Calu3 (cell line): ENCODE results near the gene PSG5. TPM values are rescaled to one million over a fixed set of nuclear protein-coding genes. Genes with fewer than 3 reads are reported as not detected.
A peak's percentile ranks its signal among the peaks of the same experiment; 100 is the strongest.
"Not testable (repeated sequence)": the region's sequence is repeated elsewhere in the genome, so short reads cannot be mapped to it uniquely, and the experiment has no call there.

ENCODE experiments used
- BruUV-seq: library from RNA; stranded (reverse); fragments of 400-500 nt; replicated peaks from 2 replicates; lab custom pipeline; 2021; lab: Mats Ljungman, UMichigan
- CTCF ChIA-PET: fragments of 300-600 bp; sonication (Branson Sonifier 250); formaldehyde crosslinking; loops from one replicate; lab custom pipeline; 2022; ENCODE audit warnings: antibody characterized with exemption; lab: Charles Lee
- DNase-seq: peaks from one replicate; pipeline ENCODE4 v3.0.0; 2022
- H3K27ac Mint-ChIP-seq: one replicate; pipeline ENCODE4 v1.8.0; 2022; ENCODE audit warnings: mixed read lengths; ENCODE audit not compliant: unreplicated experiment
- H3K27me3 Mint-ChIP-seq: one replicate; pipeline ENCODE4 v1.8.0; 2022; ENCODE audit warnings: mixed read lengths; ENCODE audit not compliant: unreplicated experiment
- H3K36me3 Mint-ChIP-seq: one replicate; pipeline ENCODE4 v1.8.0; 2022; ENCODE audit warnings: mild to moderate bottlenecking, moderate library complexity, mixed read lengths; ENCODE audit not compliant: insufficient read depth, unreplicated experiment
- H3K4me1 Mint-ChIP-seq: one replicate; pipeline ENCODE4 v1.8.0; 2022; ENCODE audit warnings: mild to moderate bottlenecking, low read depth, mixed read lengths; ENCODE audit not compliant: unreplicated experiment
- H3K4me3 Mint-ChIP-seq: one replicate; pipeline ENCODE4 v1.8.0; 2022; ENCODE audit warnings: mild to moderate bottlenecking, low read depth, moderate library complexity, mixed read lengths; ENCODE audit not compliant: unreplicated experiment
- H3K9me3 Mint-ChIP-seq: one replicate; pipeline ENCODE4 v1.8.0; 2022; ENCODE audit warnings: low read depth, mixed read lengths; ENCODE audit not compliant: unreplicated experiment
- CTCF ChIP-seq: fragments of 200-600 bp; IDR thresholded peaks from one replicate; pipeline ENCODE4 v1.8.0; 2022; ENCODE audit warnings: antibody characterized with exemption; ENCODE audit not compliant: unreplicated experiment
- intact Hi-C: fragments of 100-400 bp; cut with micrococcal nuclease; formaldehyde crosslinking; loops from one replicate; pipeline ENCODE4 v1.10.0; 2022; ENCODE audit not compliant: unreplicated experiment
- total RNA-seq: library from RNA; stranded (reverse); gene quantifications from 2 replicates; pipeline ENCODE4 v1.2.3, GENCODE V29; 2022

PSG5 gene
- total RNA-seq, 1 experiment from 2014 or later: not detected

GRCh38 chr19:43198686-43199419, 12.5 kb upstream of the PSG5 start:
- H3K4me1 Mint-ChIP-seq: peaks cover 63% of the 10 kb centered on the region
- TF ChIP-seq CTCF: peak; percentile 60
- peaks cover 24% of the 10 kb centered on the region for H3K36me3 Mint-ChIP-seq
- intact Hi-C loops, H3K27ac Mint-ChIP-seq, CTCF ChIA-PET, H3K9me3 Mint-ChIP-seq, H3K27me3 Mint-ChIP-seq, H3K4me3 Mint-ChIP-seq, BruUV-seq: not testable (repeated sequence)
- peak; percentile 50 for DNase-seq

GRCh38 chr19:43197666-43198397, 11.5 kb upstream of the PSG5 start:
- H3K9me3 Mint-ChIP-seq, CTCF ChIA-PET, H3K4me3 Mint-ChIP-seq, H3K27me3 Mint-ChIP-seq, DNase-seq, BruUV-seq, intact Hi-C loops, H3K27ac Mint-ChIP-seq: not testable (repeated sequence)
- Mint-ChIP-seq H3K36me3 (peaks cover 22% of the 10 kb centered on the region), H3K4me1 (peaks cover 53% of the 10 kb centered on the region)

GRCh38 chr19:43194397-43194796, 8.1 kb upstream of the PSG5 start:
- BruUV-seq, CTCF ChIA-PET, H3K27ac Mint-ChIP-seq, H3K27me3 Mint-ChIP-seq, H3K9me3 Mint-ChIP-seq, H3K36me3 Mint-ChIP-seq, H3K4me3 Mint-ChIP-seq, DNase-seq: not testable (repeated sequence)
- intact Hi-C loops: loop anchor here (5.0 kb wide), 1 partner anchor 92 kb away; no protein-coding TSS in a partner anchor
- peaks cover 36% of the 10 kb centered on the region for H3K4me1 Mint-ChIP-seq

- H3K27me3 Mint-ChIP-seq, BruUV-seq, H3K9me3 Mint-ChIP-seq, DNase-seq, H3K27ac Mint-ChIP-seq, H3K4me3 Mint-ChIP-seq, H3K36me3 Mint-ChIP-seq: not testable (repeated sequence)
- CTCF ChIA-PET: interaction anchor here (0.8 to 1.2 kb wide), 3 partner anchors 13 to 87 kb away, joined by 4 to 6 read pairs (median 4); partner anchors contain the start of gene PSG4
- intact Hi-C loops: loop anchor here (5.0 kb wide), 1 partner anchor 90 kb away; no protein-coding TSS in a partner anchor
- H3K4me1 Mint-ChIP-seq: peaks cover 33% of the 10 kb centered on the region
These were observed 6.2 kb upstream of the PSG5 start for GRCh38 chr19:43192381-43193155.

- peak; percentile 51 for DNase-seq
- intact Hi-C loops, H3K4me3 Mint-ChIP-seq, BruUV-seq, H3K27me3 Mint-ChIP-seq, H3K27ac Mint-ChIP-seq, CTCF ChIA-PET, H3K36me3 Mint-ChIP-seq, H3K9me3 Mint-ChIP-seq: not testable (repeated sequence)
- H3K4me1 Mint-ChIP-seq: peaks cover 51% of the 10 kb centered on the region
- peak; percentile 78 for TF ChIP-seq CTCF
These were observed 1.8 kb upstream of the PSG5 start for GRCh38 chr19:43188092-43188491.

GRCh38 chr19:43181869-43182771, 4.2 kb downstream of the PSG5 start:
- Mint-ChIP-seq H3K27ac (peak overlapping the region; percentile 89), H3K4me1 (peaks cover 70% of the 10 kb centered on the region)
- BruUV-seq, H3K36me3 Mint-ChIP-seq, H3K9me3 Mint-ChIP-seq, H3K4me3 Mint-ChIP-seq, H3K27me3 Mint-ChIP-seq, intact Hi-C loops: not testable (repeated sequence)
- DNase-seq: peak; percentile 71
- CTCF ChIA-PET: interaction anchor here (0.9 kb wide), 1 partner anchor 23 kb away, joined by 3 read pairs; the partner anchor contains the start of gene PSG4

GRCh38 chr19:43179569-43180147, 6.7 kb downstream of the PSG5 start:
- H3K4me3 Mint-ChIP-seq, H3K9me3 Mint-ChIP-seq, intact Hi-C loops, BruUV-seq, H3K27ac Mint-ChIP-seq, H3K36me3 Mint-ChIP-seq, H3K27me3 Mint-ChIP-seq, CTCF ChIA-PET: not testable (repeated sequence)
- peaks cover 57% of the 10 kb centered on the region for H3K4me1 Mint-ChIP-seq
- peak; percentile 54 for DNase-seq
